ENCODE results near the gene ADAM12.

The ADAM12 gene

GRCh38 chr10:126387931-126388911 lies at the start of gene ADAM12:
ADAM12 (minus strand) TSS chr10:126388477; CDS start chr10:126388145, 332 bp downstream.
- peak within 1 kb of the TSS; percentile 24 for H3K4me3 Mint-ChIP-seq
- no peak for DNase-seq (ENCODE audit: low spot score)
- peaks cover 26% of the 10 kb centered on the region for H3K27me3 Mint-ChIP-seq (ENCODE audit: low read depth)
- H3K27ac Mint-ChIP-seq: peak within 1 kb of the TSS; percentile 32
- no peaks in the 10 kb centered on the region for H3K9me3 Mint-ChIP-seq
- H3K36me3 Mint-ChIP-seq (ENCODE audit: low read depth): no peaks in the 10 kb centered on the region
- H3K4me1 Mint-ChIP-seq (ENCODE audit: low read depth): peaks cover 6% of the 10 kb centered on the region

- H3K27me3 Mint-ChIP-seq (ENCODE audit: low read depth): no peaks in the 10 kb centered on the region
- peaks cover 4% of the 10 kb centered on the region for H3K9me3 Mint-ChIP-seq
- no peak overlapping the region for H3K4me3 Mint-ChIP-seq
- no peaks in the 10 kb centered on the region for H3K4me1 Mint-ChIP-seq (ENCODE audit: low read depth)
- DNase-seq (ENCODE audit: low spot score): no peak
- no peaks in the 10 kb centered on the region for H3K36me3 Mint-ChIP-seq (ENCODE audit: low read depth)
- H3K27ac Mint-ChIP-seq: no peak overlapping the region
Observed at GRCh38 chr10:126437635-126438406, 49.5 kb upstream of the ADAM12 start.

- no peak overlapping the region for H3K27ac Mint-ChIP-seq
- no peaks in the 10 kb centered on the region for H3K27me3 Mint-ChIP-seq (ENCODE audit: low read depth)
- H3K36me3 Mint-ChIP-seq (ENCODE audit: low read depth): no peaks in the 10 kb centered on the region
- H3K9me3 Mint-ChIP-seq: no peaks in the 10 kb centered on the region
- H3K4me3 Mint-ChIP-seq: no peak overlapping the region
- DNase-seq (ENCODE audit: low spot score): no peak
- no peaks in the 10 kb centered on the region for H3K4me1 Mint-ChIP-seq (ENCODE audit: low read depth)
Observed at GRCh38 chr10:126434235-126434634, 46.0 kb upstream of the ADAM12 start.

- H3K27me3 Mint-ChIP-seq (ENCODE audit: low read depth): no peaks in the 10 kb centered on the region
- no peaks in the 10 kb centered on the region for H3K9me3 Mint-ChIP-seq
- DNase-seq (ENCODE audit: low spot score): no peak
- no peak overlapping the region for H3K27ac Mint-ChIP-seq
- H3K4me3 Mint-ChIP-seq: no peak overlapping the region
- no peaks in the 10 kb centered on the region for H3K4me1 Mint-ChIP-seq (ENCODE audit: low read depth)
- H3K36me3 Mint-ChIP-seq (ENCODE audit: low read depth): no peaks in the 10 kb centered on the region
Observed at GRCh38 chr10:126433351-126433750, 45.1 kb upstream of the ADAM12 start.

GRCh38 chr10:126432507-126432906 lies 44.2 kb upstream of the ADAM12 start:
- no peak overlapping the region for H3K27ac Mint-ChIP-seq
- DNase-seq (ENCODE audit: low spot score): no peak
- no peak overlapping the region for H3K4me3 Mint-ChIP-seq
- no peaks in the 10 kb centered on the region for H3K4me1 Mint-ChIP-seq (ENCODE audit: low read depth)
- no peaks in the 10 kb centered on the region for H3K36me3 Mint-ChIP-seq (ENCODE audit: low read depth)
- H3K27me3 Mint-ChIP-seq (ENCODE audit: low read depth): no peaks in the 10 kb centered on the region
- peaks cover 5% of the 10 kb centered on the region for H3K9me3 Mint-ChIP-seq

- DNase-seq (ENCODE audit: low spot score): no peak
- H3K27ac Mint-ChIP-seq: no peak overlapping the region
- no peaks in the 10 kb centered on the region for H3K27me3 Mint-ChIP-seq (ENCODE audit: low read depth)
- no peaks in the 10 kb centered on the region for H3K36me3 Mint-ChIP-seq (ENCODE audit: low read depth)
- no peak overlapping the region for H3K4me3 Mint-ChIP-seq
- H3K4me1 Mint-ChIP-seq (ENCODE audit: low read depth): no peaks in the 10 kb centered on the region
- H3K9me3 Mint-ChIP-seq: peaks cover 6% of the 10 kb centered on the region
Observed at GRCh38 chr10:126431816-126432215, 43.5 kb upstream of the ADAM12 start.

- Mint-ChIP-seq H3K36me3 (ENCODE audit: low read depth) (no peaks in the 10 kb centered on the region), H3K27ac (no peak overlapping the region), H3K9me3 (peaks cover 6% of the 10 kb centered on the region), H3K4me3 (no peak overlapping the region), H3K4me1 (ENCODE audit: low read depth) (no peaks in the 10 kb centered on the region), H3K27me3 (ENCODE audit: low read depth) (no peaks in the 10 kb centered on the region)
- DNase-seq (ENCODE audit: low spot score): no peak
Observed at GRCh38 chr10:126430512-126430911, 42.2 kb upstream of the ADAM12 start.

GRCh38 chr10:126429275-126429674 lies 41.0 kb upstream of the ADAM12 start:
- DNase-seq (ENCODE audit: low spot score): no peak
- no peaks in the 10 kb centered on the region for H3K36me3 Mint-ChIP-seq (ENCODE audit: low read depth)
- no peaks in the 10 kb centered on the region for H3K27me3 Mint-ChIP-seq (ENCODE audit: low read depth)
- no peak overlapping the region for H3K4me3 Mint-ChIP-seq
- no peak overlapping the region for H3K27ac Mint-ChIP-seq
- H3K4me1 Mint-ChIP-seq (ENCODE audit: low read depth): no peaks in the 10 kb centered on the region
- peaks cover 10% of the 10 kb centered on the region for H3K9me3 Mint-ChIP-seq

GRCh38 chr10:126425489-126426065 lies 37.3 kb upstream of the ADAM12 start:
- H3K4me3 Mint-ChIP-seq: no peak overlapping the region
- no peaks in the 10 kb centered on the region for H3K27me3 Mint-ChIP-seq (ENCODE audit: low read depth)
- DNase-seq (ENCODE audit: low spot score): no peak
- no peaks in the 10 kb centered on the region for H3K36me3 Mint-ChIP-seq (ENCODE audit: low read depth)
- H3K9me3 Mint-ChIP-seq: peaks cover 19% of the 10 kb centered on the region
- H3K27ac Mint-ChIP-seq: no peak overlapping the region
- H3K4me1 Mint-ChIP-seq (ENCODE audit: low read depth): no peaks in the 10 kb centered on the region

GRCh38 chr10:126425032-126425431 lies 36.8 kb upstream of the ADAM12 start:
- Mint-ChIP-seq H3K36me3 (ENCODE audit: low read depth) (no peaks in the 10 kb centered on the region), H3K9me3 (peaks cover 19% of the 10 kb centered on the region), H3K4me1 (ENCODE audit: low read depth) (no peaks in the 10 kb centered on the region), H3K4me3 (no peak overlapping the region), H3K27me3 (ENCODE audit: low read depth) (no peaks in the 10 kb centered on the region), H3K27ac (no peak overlapping the region)
- no peak for DNase-seq (ENCODE audit: low spot score)

GRCh38 chr10:126423732-126424491 lies 35.6 kb upstream of the ADAM12 start:
- Mint-ChIP-seq H3K27ac (no peak overlapping the region), H3K9me3 (peaks cover 26% of the 10 kb centered on the region), H3K36me3 (ENCODE audit: low read depth) (no peaks in the 10 kb centered on the region), H3K4me3 (no peak overlapping the region), H3K4me1 (ENCODE audit: low read depth) (no peaks in the 10 kb centered on the region), H3K27me3 (ENCODE audit: low read depth) (no peaks in the 10 kb centered on the region)
- DNase-seq (ENCODE audit: low spot score): no peak

- DNase-seq (ENCODE audit: low spot score): no peak
- Mint-ChIP-seq H3K4me1 (ENCODE audit: low read depth) (no peaks in the 10 kb centered on the region), H3K9me3 (peaks cover 24% of the 10 kb centered on the region), H3K27ac (no peak overlapping the region), H3K4me3 (no peak overlapping the region), H3K27me3 (ENCODE audit: low read depth) (no peaks in the 10 kb centered on the region), H3K36me3 (ENCODE audit: low read depth) (no peaks in the 10 kb centered on the region)
Observed at GRCh38 chr10:126422567-126422966, 34.3 kb upstream of the ADAM12 start.

- no peak for DNase-seq (ENCODE audit: low spot score)
- H3K4me1 Mint-ChIP-seq (ENCODE audit: low read depth): no peaks in the 10 kb centered on the region
- H3K36me3 Mint-ChIP-seq (ENCODE audit: low read depth): no peaks in the 10 kb centered on the region
- peaks cover 22% of the 10 kb centered on the region for H3K9me3 Mint-ChIP-seq
- H3K27me3 Mint-ChIP-seq (ENCODE audit: low read depth): no peaks in the 10 kb centered on the region
- no peak overlapping the region for H3K4me3 Mint-ChIP-seq
- H3K27ac Mint-ChIP-seq: no peak overlapping the region
Observed at GRCh38 chr10:126421756-126422256, 33.5 kb upstream of the ADAM12 start.
